ENCODE measurements around the gene RBMS1. TPM values are rescaled to one million over a fixed set of nuclear protein-coding genes. Genes with fewer than 3 reads are reported as not detected.

The RBMS1 gene
- total RNA-seq, 4 donors from 2014 or later, result 50.2 to 62.3 (median 59.1) TPM

DNA sequence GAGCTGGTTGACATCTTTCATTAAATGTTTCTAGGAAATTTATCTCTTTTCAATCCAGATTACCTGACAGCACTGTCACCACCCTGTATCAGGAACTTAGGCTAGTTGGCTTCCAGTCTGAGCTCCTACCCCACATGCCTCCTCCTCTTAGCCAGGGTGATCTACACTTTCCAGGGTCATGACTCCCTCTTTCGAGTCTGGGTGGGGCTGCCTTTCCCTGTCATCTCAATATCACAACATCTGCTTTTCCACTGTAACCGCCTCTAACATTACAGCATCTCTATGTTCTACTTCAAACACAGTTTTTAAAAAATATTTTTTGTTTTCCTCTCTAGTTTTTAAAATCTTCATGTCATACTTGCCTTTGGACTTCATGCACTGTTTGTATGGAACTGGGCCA, 129.2 kb downstream of the RBMS1 start:
- DNase-seq (ENCODE audit: low spot score in 2 of 2), result no peak
- 49 to 68% methylated on average over 2 of the region's 2 CpGs for WGBS, 2 donors
- TF ChIP-seq, protein P1, sequence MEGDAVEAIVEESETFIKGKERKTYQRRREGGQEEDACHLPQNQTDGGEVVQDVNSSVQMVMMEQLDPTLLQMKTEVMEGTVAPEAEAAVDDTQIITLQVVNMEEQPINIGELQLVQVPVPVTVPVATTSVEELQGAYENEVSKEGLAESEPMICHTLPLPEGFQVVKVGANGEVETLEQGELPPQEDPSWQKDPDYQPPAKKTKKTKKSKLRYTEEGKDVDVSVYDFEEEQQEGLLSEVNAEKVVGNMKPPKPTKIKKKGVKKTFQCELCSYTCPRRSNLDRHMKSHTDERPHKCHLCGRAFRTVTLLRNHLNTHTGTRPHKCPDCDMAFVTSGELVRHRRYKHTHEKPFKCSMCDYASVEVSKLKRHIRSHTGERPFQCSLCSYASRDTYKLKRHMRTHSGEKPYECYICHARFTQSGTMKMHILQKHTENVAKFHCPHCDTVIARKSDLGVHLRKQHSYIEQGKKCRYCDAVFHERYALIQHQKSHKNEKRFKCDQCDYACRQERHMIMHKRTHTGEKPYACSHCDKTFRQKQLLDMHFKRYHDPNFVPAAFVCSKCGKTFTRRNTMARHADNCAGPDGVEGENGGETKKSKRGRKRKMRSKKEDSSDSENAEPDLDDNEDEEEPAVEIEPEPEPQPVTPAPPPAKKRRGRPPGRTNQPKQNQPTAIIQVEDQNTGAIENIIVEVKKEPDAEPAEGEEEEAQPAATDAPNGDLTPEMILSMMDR (IDR thresholded peaks at IDR 0.05), result no peak
- TF ChIP-seq POLR2A (IDR thresholded peaks at IDR 0.05), result no peak
- no peak overlapping the region for H3K4me3 ChIP-seq (ENCODE audit: low read depth, poor library complexity, severe bottlenecking)
- intact Hi-C loops (cut with DNase I; ENCODE audit: low total_unique reads), result no loop called here

- intact Hi-C loops (cut with DNase I; ENCODE audit: low total_unique reads), result no loop called here
- TF ChIP-seq, protein P1 (IDR thresholded peaks at IDR 0.05), result no peak
- no peak for TF ChIP-seq POLR2A (IDR thresholded peaks at IDR 0.05)
- DNase-seq (ENCODE audit: low spot score in 2 of 2), result no peak
- WGBS, 2 donors, result 69 to 73% methylated on average over 3 of the region's 3 CpGs
- H3K4me3 ChIP-seq (ENCODE audit: low read depth, poor library complexity, severe bottlenecking), result no peak overlapping the region
Measured at GRCh38 chr2:160363961-160364360, 129.6 kb downstream of the RBMS1 start.

- 86 to 87% methylated on average over 4 of the region's 4 CpGs for WGBS, 2 donors
- H3K4me3 ChIP-seq (ENCODE audit: low read depth, poor library complexity, severe bottlenecking), result no peak overlapping the region
- intact Hi-C loops (cut with DNase I; ENCODE audit: low total_unique reads), result no loop called here
- no peak for DNase-seq (ENCODE audit: low spot score in 2 of 2)
- TF ChIP-seq, protein P1 (IDR thresholded peaks at IDR 0.05), result no peak
- no peak for TF ChIP-seq POLR2A (IDR thresholded peaks at IDR 0.05)
Measured at GRCh38 chr2:160363055-160363454, 130.6 kb downstream of the RBMS1 start.

DNA sequence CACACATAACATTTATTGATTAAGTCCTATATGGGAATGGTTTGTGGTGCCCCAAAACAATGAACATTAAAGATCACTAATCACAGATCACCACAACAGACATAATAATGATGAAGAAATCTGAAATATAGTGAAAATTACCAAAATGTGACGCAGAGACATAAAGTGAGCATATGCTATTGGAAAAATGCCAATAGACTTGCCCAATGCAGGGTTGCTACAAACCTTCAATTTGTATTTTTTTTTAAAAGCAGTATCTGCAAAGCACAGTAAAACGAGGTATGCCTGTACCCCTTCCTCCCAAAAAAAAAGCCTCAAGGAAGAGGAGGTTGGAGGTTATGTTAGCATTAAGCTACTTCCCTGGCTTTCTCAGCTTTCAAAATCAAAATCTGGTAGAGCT, 131.1 kb downstream of the RBMS1 start:
- DNase-seq (ENCODE audit: low spot score in 2 of 2), result no peak
- no peak for TF ChIP-seq POLR2A (IDR thresholded peaks at IDR 0.05)
- TF ChIP-seq, protein P1 (IDR thresholded peaks at IDR 0.05), result no peak
- intact Hi-C loops (cut with DNase I; ENCODE audit: low total_unique reads), result no loop called here
- 88 to 94% methylated on average over 2 of the region's 2 CpGs for WGBS, 2 donors
- H3K4me3 ChIP-seq (ENCODE audit: low read depth, poor library complexity, severe bottlenecking), result no peak overlapping the region

DNA sequence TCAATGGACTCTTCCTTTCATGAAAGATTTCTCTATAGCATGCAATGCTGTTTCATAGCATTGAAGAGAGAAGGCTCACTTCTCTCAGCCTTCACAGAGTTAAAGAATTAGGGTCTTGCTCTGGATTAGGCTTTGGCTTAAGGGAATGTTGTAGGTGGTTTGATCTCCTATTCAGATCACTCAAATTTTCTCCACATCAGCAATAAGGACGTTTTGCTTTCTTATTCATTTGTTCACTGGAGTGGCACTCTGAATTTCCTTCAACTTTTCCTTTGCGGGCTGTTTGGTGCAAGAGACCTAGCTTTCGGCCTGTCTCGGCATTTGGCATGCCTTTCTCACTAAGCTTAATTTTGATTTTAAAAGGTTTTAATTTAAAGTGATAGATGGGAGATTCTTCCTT, 131.6 kb downstream of the RBMS1 start:
- DNase-seq (ENCODE audit: low spot score in 2 of 2), result no peak
- WGBS, 2 donors, result 71 to 75% methylated on average over 4 of the region's 4 CpGs
- no peak overlapping the region for H3K4me3 ChIP-seq (ENCODE audit: low read depth, poor library complexity, severe bottlenecking)
- TF ChIP-seq, protein P1 (IDR thresholded peaks at IDR 0.05), result no peak
- no peak for TF ChIP-seq POLR2A (IDR thresholded peaks at IDR 0.05)
- intact Hi-C loops (cut with DNase I; ENCODE audit: low total_unique reads), result no loop called here

GRCh38 chr2:160360089-160360757, 133.4 kb downstream of the RBMS1 start:
- H3K4me3 ChIP-seq (ENCODE audit: low read depth, poor library complexity, severe bottlenecking), result no peak overlapping the region
- no peak for DNase-seq (ENCODE audit: low spot score in 2 of 2)
- intact Hi-C loops (cut with DNase I; ENCODE audit: low total_unique reads), result no loop called here
- 77 to 87% methylated on average over 5 of the region's 5 CpGs for WGBS, 2 donors
- TF ChIP-seq POLR2A (IDR thresholded peaks at IDR 0.05), result no peak
- TF ChIP-seq, protein P1 (IDR thresholded peaks at IDR 0.05), result no peak

All from lower leg skin (tissue), 4 donors.